GM19395 (cell line): ENCODE data around the gene CENPU.
"Not testable (repeated sequence)": the region's sequence is repeated elsewhere in the genome, so short reads cannot be mapped to it uniquely, and the experiment has no call there.

ENCODE experiments used
- ATAC-seq: cut with Tn5 transposase; IDR thresholded peaks from one replicate; pipeline ENCODE4 v1.9.1; 2021; ENCODE audit warnings: mild to moderate bottlenecking, moderate library complexity; ENCODE audit not compliant: unreplicated experiment

CENPU gene

DNA sequence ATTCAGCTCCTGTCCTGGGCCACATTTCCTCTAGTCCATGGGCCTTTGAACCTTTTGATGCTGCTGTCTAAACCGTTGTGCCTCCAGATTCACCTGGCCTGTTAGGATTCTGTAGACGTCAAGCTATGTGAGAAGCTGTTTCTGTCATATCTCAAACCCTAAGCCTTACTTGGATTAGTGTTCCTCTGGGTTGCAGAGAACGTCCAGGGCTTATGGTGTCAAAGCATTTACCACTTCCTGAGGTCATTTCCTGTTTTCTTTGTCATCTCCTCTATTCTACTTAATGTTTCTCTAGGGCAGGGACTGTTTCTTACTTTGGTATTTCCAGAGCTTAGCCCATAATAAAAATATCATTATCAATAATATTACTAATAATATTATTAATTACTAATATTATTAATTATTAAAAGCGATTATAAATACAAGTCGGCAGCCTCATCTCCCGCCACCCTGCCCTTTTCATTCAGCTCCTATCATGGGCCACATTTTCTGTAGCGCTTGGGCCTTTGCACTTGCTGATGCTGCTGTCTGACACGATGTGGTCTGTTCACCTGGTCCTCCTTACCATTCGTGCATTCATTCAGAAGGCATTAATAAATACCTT, 65.3 kb downstream of the CENPU start:
- no peak for ATAC-seq

DNA sequence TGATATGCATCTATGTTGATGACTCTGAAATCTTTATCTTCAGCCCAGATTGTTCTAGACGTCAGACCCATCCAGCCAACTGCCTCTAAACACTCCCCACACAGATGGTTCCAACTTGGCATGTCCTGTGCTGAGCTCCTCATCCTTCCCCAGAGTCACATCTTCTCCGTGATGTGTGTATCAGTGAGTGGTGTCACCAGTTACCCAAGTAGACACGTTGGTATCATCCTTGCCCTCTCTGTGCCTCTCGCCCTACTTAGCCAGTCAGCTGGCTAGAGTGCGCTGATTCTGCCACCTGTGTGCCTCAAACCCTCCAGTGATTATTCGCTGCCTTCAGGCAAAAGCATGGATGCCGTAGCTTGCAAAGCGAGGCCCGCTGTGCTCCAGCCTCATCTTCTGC, 65.8 kb downstream of the CENPU start:
- ATAC-seq, result no peak

DNA sequence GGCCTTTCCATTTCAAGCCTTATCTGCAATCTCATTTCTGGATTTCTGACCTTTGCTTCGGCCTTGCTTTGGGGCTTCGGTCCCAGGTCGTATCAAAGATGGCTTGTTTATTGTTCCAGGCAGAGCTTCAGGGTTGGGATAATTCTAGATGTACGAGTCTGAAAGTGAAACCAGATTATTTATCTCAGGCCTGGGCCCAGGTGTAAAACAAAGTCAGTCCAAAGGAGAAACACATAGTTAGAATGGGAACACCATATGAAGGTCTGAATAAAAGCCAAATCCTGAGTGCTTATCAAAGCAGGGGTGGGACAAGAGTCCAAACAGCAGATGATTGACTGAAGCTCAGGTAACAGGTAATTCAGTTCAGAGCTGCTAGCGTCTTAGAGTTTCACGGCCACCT, 67.2 kb downstream of the CENPU start:
- no peak for ATAC-seq

DNA sequence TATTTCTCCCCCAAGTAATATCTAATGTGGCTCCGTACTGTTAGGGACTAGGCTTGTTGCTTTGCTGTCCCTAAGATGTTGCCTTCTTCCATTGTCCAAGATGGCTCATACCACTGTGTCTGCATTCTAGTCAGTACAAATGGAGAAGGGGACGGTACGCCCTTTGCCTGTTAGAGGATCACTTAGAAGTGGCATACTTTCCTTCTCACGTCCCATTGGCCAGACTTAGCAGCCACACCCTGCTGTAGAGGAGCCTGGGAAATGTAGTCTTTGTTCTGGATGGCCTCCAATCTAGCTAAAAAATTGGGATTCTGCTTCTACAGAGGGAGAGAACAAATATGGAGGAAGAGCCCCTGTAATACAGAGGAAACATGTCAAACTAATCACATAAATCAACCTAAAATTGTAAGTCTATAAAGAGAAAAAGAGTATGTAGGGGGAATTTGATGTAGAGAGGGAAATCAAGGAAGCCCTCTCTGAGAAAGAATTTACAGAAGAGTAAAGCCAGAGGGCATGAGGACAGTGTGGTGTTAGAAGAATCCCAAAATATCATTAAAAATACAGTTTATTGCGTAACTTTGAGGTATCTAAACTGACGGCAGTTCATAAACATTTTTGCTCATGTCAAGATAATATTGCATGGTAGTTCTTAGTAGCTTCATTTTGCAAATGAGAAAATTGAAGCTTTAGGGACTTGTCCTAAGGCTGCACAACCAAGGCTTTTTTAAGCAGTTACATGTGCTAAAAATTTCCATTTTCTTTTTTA, 69.3 kb downstream of the CENPU start:
- no peak for ATAC-seq

DNA sequence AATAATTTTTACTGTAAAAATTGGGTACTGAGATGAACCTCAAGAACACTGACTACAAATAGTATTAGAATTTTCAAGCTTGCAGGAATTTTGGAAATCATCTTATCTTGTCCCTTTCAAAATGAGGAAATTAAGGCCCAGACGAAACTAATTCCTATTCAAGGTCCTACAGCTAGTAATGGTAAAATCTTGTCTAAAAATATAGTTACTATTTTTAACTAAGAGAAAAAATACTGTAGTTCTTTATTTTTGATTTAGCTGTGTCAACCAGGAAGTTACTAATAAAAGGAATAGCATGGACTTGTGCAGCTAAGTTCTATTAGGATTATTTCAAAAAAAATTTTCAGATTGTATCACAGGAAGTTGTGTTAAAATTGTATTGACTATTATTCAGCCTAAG, 71.7 kb downstream of the CENPU start:
- no peak for ATAC-seq

DNA sequence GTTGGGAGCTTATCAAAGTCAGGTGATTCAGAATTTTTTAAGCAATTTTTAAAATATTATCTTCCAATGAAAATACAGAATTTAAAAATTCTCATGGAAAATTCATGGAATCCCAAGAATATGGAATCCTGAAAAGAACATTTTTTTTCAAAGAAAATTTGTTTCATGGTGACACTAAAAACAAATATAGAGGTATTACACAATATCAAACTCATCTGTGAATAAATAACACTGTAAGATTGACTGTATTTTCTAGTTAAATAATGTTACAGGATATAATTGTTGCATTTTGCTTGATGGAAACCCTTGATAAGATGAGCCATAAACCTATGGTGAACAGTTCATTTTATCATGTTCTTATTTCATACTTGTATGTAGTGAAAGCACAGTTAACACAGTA, 72.9 kb downstream of the CENPU start:
- no peak for ATAC-seq

DNA sequence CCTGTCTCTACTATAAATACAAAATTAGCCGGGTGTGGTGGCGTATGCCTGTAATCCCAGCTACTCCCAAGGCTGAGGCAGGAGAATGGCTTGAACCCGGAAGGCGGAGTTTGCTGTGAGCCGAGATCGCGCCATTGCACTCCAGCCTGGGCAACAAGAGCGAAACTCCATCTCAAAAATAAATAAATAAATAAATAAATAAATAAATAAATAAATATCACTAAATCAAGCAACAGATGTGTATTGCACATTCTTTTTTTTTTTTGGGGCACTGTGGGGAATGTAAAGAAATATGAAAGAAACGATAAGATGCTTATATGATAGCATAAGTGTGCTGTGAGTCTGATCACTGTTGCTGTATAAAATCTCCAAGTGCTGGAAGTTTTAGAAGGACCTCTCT, 76.1 kb downstream of the CENPU start:
- ATAC-seq, result not testable (repeated sequence)

DNA sequence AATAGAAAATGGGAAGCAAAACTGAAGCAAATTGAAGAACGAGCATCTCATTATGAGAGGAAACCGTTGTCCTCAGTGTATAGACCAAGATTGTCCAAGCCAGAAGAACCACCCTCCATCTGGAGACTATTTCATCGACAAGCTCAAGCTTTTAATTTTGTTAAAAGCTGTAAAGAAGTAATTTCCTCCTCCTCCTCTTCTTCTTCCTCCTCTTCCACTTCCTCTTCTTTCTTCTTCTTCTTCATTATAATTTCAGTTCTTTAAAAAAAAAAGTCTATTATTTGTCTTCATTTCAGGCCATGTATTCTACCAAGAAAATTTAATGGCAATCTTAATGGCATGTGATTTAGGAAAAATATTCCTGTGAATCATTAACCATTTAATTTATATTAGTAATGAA, 76.8 kb downstream of the CENPU start:
- ATAC-seq, result no peak

DNA sequence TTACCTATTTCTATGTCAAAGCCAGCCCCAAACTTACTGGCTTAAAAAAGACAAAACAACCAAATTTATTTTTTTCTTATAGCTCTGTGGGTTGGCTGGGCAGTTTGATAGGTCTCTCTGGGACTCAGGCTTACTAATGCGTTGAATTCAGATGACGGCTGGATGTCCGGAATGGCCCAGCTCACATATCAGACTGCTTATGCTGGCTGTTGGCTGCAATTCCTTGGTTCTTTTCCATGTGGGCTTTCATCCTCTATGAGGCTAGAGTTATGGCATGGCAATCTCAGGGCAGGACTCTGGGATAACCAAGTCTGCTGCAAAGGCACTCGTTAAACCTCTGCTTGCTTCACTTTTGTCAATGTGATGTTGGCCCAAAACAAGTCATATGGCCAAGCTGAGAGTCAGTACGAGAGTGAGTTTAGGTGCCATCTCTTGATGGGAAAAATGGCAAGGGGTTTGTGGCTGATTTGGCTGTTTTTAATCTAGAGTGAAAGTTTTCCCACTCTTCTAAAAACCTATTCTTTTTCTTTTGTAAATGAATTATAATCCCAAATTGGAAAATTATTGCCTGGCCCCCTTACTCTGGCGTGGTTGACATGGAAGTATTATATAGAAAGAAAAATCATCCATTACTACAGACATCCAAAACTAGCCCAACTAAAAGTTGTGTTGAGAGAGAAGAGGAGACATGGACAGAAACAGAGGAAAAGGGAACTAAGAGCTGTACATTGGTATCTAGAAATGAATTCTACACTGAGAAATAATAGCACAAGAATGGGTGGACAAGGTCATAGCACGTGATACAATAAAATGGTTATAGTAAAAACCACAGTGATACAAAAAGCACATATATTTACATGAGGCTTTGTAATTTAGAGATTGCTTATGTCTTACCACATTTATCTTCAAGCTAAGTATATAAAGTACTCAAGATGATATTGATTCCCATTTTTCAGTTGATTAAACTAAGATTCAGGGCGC, 77.7 kb downstream of the CENPU start:
- peak; percentile 60 for ATAC-seq

DNA sequence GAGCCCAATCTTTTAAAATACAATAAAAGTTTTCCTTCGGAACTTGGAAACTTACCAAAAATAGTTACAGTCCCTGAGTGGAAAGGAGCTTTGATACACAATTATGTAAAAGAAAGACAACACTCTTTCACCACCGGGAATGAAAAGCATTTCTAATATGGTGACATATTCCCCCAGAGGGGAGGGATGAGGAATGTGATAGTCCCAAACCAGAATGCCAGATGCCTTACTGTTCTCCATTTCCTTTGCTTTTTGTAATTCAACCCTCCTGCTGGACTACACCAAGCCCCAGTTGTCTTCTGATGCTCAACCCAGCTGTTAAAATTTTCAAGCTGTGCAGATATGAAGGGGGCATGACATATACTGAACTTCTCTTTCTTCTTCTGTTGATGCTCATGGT, 80.2 kb downstream of the CENPU start:
- ATAC-seq, result no peak

DNA sequence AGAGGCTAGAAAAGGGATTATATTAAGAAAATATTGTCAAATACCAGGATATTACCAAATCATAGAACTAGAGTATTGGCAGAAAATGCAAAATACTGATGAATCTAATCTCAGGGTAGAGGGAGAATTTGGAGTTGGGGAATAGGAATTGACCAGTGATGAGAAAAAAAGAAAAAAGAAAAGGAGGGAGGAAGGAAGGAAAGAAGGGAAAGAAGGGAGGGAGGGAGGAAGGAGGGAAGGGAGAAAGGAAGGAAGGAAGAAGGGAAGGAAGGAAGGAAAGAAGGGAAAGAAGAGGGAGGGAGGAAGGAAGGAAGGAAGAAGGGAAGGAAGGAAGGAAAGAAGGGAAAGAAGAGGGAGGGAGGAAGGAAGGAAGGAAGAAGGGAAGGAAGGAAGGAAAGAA, 81.2 kb downstream of the CENPU start:
- ATAC-seq, result not testable (repeated sequence)

DNA sequence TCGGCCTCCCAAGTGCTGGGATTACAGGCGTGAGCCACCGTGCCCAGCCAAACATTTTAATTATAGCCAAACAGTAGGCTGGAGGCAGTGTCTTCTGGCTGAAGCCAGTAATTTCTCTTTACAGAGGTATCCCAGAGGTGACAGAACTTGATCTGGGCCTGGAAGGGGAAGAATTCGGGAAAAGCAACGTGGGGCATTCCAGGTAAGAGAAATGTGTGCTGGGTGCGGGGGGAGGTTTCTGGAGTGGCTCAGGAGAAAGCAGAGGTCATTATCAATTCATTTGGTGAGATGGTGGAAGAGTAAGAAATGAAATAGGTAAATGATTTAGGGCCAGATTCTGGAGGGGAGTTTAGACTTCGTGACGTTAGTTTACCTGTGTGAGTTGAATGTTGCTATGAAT, 82.0 kb downstream of the CENPU start:
- ATAC-seq, result no peak

DNA sequence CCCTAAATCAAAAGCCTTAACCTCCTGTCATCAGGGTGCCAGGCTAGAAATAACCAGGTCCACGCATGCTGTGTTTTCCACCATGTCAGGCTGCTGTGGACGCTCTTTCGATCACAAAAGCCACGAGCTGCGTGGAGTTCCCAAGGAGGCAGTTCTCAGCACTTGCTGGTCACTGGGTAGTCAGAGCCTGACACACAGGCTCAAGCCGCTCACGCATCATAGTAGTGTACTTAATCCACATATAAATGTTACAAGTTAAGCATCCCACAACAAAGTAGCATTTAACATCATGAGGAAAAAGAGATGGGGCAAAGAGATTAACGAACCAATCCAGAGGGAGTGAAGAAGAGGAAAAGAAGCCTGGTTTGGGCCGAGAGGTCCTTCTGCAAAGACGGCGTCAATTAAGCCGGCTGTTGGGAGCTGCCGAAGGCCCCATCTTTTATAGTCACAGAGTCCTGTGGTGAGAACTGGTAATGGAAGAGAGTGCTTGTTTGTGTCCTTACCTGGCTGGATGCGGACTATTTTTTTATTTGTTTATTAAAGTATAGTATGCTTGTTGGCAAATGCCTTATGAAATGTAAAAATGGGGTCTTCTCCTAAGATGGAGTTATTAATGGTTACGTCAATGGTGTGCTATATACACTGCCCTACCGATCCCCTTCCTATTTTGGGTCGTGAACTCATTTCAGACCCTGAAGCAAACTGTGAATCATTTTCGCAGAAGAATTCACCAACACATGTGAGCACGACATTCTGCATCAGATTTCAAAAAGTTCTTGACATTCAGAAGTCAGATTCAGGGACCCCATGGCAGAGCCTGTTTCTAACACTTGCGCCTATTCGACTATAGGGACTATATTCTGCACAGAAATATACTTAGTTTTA, 83.7 kb downstream of the CENPU start:
- peak; percentile 25 for ATAC-seq

DNA sequence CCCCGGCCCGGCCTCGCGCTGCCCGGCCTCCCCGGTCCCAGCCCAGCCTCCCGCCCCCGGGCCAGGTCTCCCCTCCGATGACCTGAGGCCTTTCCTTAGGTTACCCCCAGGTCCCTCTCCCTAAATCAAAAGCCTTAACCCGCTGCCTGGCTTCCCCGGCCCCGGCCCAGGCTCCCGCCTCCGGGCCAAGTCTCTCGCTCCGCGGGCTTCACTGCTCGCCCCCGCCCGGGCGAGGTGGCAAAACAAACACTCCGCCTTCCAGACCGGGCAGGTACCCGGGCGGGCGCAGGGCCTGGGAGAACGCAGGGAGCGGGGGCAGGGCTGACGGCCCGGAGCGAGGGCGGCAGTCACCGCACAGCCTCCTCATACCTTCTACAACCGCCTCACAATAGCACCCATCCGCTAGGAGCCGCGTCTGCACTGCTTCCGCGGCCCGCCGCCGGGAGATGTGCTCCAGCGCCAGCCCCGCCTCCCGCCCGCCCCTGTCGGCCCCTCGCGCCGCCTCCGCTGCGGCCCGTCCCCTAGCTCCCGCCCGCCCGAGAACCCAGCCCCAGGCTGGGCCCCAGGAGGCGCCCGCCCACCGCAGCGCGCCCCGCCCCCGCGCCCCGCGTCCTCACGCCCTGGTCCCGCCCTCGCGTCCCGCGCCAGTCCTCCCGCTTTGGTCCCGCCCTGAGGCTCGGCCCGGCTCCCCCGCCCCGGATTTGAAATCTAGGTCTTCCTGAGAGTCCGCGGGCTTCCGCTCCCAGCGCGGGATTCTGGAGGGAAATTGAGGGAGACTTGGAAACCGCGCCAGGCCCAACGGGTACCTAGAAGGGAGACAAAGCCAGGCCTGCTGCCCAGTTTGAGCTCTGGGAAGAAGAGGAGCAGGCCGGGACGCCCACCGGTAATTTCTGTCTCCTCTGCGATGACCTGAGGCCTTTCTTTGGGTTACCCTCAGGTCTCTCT, 84.6 kb downstream of the CENPU start, which contains the start of the genes CASP3 and PRIMPOL:
TSS of gene CASP3 (minus strand) at position 422 of the 945 bp plus-strand sequence. CDS start 10,994 bp downstream, outside the sequence.
TSS of gene PRIMPOL (plus strand) at position 713 of the 945 bp plus-strand sequence. CDS start 7,403 bp downstream, outside the sequence.
- peak; percentile 79 for ATAC-seq

DNA sequence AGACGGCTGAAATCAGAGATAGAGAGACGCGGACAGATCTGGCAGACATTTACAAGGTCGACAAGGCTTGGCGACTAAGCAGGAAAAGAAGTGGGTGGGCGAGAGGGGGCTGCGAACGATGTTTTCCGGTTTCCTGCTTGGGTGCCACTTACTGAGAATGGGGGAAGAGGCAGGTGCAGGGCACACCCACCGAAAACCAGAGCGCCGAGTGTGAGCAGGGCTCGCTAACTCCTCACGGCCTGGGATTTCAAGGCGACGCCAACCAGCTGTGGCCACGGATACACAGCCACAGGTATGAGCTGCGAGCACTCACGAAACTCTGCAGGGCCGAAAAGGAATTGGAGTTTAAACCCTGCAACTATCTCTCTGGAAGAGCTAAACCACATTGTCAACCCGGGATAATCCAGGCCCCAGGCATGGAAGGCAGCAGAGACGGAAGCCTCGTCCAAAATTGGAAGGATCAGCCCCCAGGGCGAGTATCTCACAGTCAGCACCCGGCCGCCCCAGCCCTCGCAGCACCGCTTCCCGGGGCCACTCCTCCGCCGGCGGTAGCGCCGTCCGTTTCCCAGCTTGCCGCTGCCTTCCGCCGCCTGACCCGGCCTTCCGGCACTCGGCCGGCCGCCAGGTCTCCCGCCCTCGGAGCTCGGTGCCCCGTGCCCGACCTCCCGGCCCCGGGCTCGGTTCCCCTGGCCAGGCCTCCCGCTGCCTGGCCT, 85.4 kb downstream of the CENPU start:
- peak; percentile 35 for ATAC-seq

DNA sequence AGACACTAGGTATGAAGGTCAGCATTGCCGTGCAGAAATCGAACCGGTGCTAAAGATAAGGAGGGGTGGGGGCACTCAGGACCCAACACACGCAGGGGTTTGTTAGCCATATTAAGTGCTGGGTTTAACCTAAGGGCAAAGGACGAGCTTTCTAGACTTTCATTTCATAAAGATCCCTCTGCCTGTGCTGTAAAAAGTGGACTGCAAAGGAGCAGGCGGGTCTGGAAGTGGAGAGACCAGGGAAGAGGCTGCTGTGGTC, 85.9 kb downstream of the CENPU start:
- ATAC-seq, result no peak

DNA sequence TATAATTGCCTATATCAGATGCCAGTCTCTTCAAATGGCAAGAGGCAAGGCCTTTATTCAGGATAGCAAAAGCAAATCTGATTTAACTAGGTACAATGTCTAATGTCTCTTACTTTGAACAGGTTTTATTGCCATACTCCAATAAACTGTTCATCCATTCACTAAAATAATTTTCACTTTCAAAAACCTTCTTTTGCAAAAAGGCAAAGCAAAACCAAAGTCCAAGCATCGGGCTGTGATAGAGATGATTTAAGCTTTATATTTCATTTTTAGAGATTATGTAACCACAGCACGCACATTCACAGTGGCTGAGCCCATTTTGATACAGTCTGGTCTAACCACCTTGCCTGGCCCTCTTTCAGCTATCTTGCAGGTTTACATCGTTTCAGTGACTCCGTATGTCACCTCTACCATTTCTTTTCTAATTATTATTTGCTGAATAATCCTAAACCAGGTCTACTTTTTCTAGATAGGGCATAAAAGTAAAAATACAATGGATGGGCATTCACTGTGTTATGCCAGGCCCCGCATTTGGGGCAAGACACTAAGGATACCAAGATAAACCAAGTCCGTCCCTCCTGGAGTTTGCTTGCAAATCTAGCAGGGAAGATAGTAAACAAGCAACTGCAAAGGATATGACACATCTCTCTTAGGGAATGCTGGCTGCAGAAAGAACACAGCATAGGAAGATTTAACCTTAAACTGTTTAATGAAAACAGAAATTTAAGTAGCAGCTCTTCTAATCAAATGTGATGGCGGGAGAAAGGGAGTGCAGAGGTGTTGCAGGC, 86.4 kb downstream of the CENPU start:
- no peak for ATAC-seq
